NCI-H748 (cell line): ENCODE data around the gene CERCAM.

Experiments used
- DNase-seq: peaks from one replicate; lab custom pipeline; 2025; ENCODE audit not compliant: unreplicated experiment; lab: John Stamatoyannopoulos, UW

Gene CERCAM

GRCh38 chr9:128420651-128421481, at the start of gene CERCAM:
TSS of gene CERCAM (plus strand) at chr9:128420857. CDS start at chr9:128420878, 21 bp downstream.
- peak; percentile 61 for DNase-seq

GRCh38 chr9:128371630-128372117, 49.0 kb upstream of the CERCAM start:
- no peak for DNase-seq

GRCh38 chr9:128372188-128372641, 48.4 kb upstream of the CERCAM start:
- DNase-seq, result no peak

GRCh38 chr9:128372784-128373183, 47.9 kb upstream of the CERCAM start:
- DNase-seq, result no peak

GRCh38 chr9:128374221-128374675, 46.4 kb upstream of the CERCAM start:
- DNase-seq, result no peak

- no peak for DNase-seq
Measured at GRCh38 chr9:128375865-128376264, 44.8 kb upstream of the CERCAM start.

- DNase-seq, result no peak
Measured at GRCh38 chr9:128382261-128382660, 38.4 kb upstream of the CERCAM start.

- no peak for DNase-seq
Measured at GRCh38 chr9:128383007-128383753, 37.5 kb upstream of the CERCAM start.

GRCh38 chr9:128383791-128384190, 36.9 kb upstream of the CERCAM start:
- no peak for DNase-seq

GRCh38 chr9:128384801-128385495, 35.7 kb upstream of the CERCAM start:
- no peak for DNase-seq

- no peak for DNase-seq
Measured at GRCh38 chr9:128385496-128386460, 34.9 kb upstream of the CERCAM start.

GRCh38 chr9:128388150-128388549, 32.5 kb upstream of the CERCAM start:
- DNase-seq, result no peak

- DNase-seq, result no peak
Measured at GRCh38 chr9:128389395-128390149, 31.1 kb upstream of the CERCAM start.

GRCh38 chr9:128390150-128390812, 30.4 kb upstream of the CERCAM start:
- no peak for DNase-seq

- no peak for DNase-seq
Measured at GRCh38 chr9:128390813-128391711, 29.6 kb upstream of the CERCAM start.

- DNase-seq, result no peak
Measured at GRCh38 chr9:128391956-128392301, 28.7 kb upstream of the CERCAM start.

- no peak for DNase-seq
Measured at GRCh38 chr9:128392302-128393144, 28.1 kb upstream of the CERCAM start.
